ENCODE data around the gene RAD9B. TPM values are rescaled to one million over a fixed set of nuclear protein-coding genes. Genes with fewer than 3 reads are reported as not detected.
A peak's percentile ranks its signal among the peaks of the same experiment; 100 is the strongest.

The RAD9B gene
- total RNA-seq, 2 experiments from 2014 or later, result 0.31 to 0.63 TPM

- no peaks in the 10 kb centered on the region for H3K27me3 ChIP-seq (ENCODE audit: control insufficient read depth in 1 of 2, insufficient read depth in 2 of 2, low read length in 2 of 2)
- H3K27ac Mint-ChIP-seq, result no peak overlapping the region
- DNase-seq, result no peak
- H3K27me3 Mint-ChIP-seq, result no peaks in the 10 kb centered on the region
- no peaks in the 10 kb centered on the region for H3K4me1 ChIP-seq (ENCODE audit: insufficient read depth, low read length)
- no peaks in the 10 kb centered on the region for H3K9me3 Mint-ChIP-seq
- CTCF ChIA-PET, result interaction anchor here (0.9 to 1.1 kb wide), 2 partner anchors 15 to 25 kb away, joined by 3 read pairs; no protein-coding TSS in a partner anchor
- POLR2A ChIA-PET, result interaction anchor here (0.9 to 1.7 kb wide), 2 partner anchors 39 to 60 kb away, joined by 3 to 5 read pairs; partner anchors contain the start of genes FAM216A and GPN3
- H3K36me3 Mint-ChIP-seq (ENCODE audit: low read depth), result peaks cover 29% of the 10 kb centered on the region
- H3K4me3 ChIP-seq (ENCODE audit: low read length), result no peak overlapping the region
- no peaks in the 10 kb centered on the region for H3K9me3 ChIP-seq (ENCODE audit: control insufficient read depth in 1 of 2, insufficient read depth in 1 of 2, low read length in 2 of 2)
- peaks cover 5% of the 10 kb centered on the region for H3K4me1 Mint-ChIP-seq (ENCODE audit: low read depth)
- intact Hi-C loops (cut with DNase I, micrococcal nuclease), result no loop called here
- no peak overlapping the region for H3K4me3 Mint-ChIP-seq
- no peak for TF ChIP-seq CTCF (IDR thresholded peaks at IDR 0.05)
- H3K36me3 ChIP-seq (ENCODE audit: insufficient read depth, low read length), result peaks cover 22% of the 10 kb centered on the region
- ATAC-seq (ENCODE audit: poor library complexity), result no peak
- no peak overlapping the region for H3K27ac ChIP-seq (ENCODE audit: low read depth in 1 of 2, low read length in 2 of 2)
Observed at GRCh38 chr12:110528277-110528839, 26.2 kb downstream of the RAD9B start.

- Histone ChIP-seq H3K9me3 (ENCODE audit: control insufficient read depth in 1 of 2, insufficient read depth in 1 of 2, low read length in 2 of 2) (no peaks in the 10 kb centered on the region), H3K4me3 (ENCODE audit: low read length) (no peak overlapping the region), H3K36me3 (ENCODE audit: insufficient read depth, low read length) (peaks cover 37% of the 10 kb centered on the region), H3K4me1 (ENCODE audit: insufficient read depth, low read length) (no peaks in the 10 kb centered on the region), H3K27ac (ENCODE audit: low read depth in 1 of 2, low read length in 2 of 2) (no peak overlapping the region), H3K27me3 (ENCODE audit: control insufficient read depth in 1 of 2, insufficient read depth in 2 of 2, low read length in 2 of 2) (no peaks in the 10 kb centered on the region)
- intact Hi-C loops (cut with DNase I, micrococcal nuclease), result no loop called here
- DNase-seq, result no peak
- ATAC-seq (ENCODE audit: poor library complexity), result no peak
- ChIA-PET CTCF (interaction anchor here (1.3 kb wide), 1 partner anchor 70 kb away, joined by 3 read pairs; no protein-coding TSS in a partner anchor), POLR2A (no interaction called here)
- Mint-ChIP-seq H3K36me3 (ENCODE audit: low read depth) (peaks cover 49% of the 10 kb centered on the region), H3K27ac (no peak overlapping the region), H3K4me1 (ENCODE audit: low read depth) (peaks cover 5% of the 10 kb centered on the region), H3K9me3 (no peaks in the 10 kb centered on the region), H3K27me3 (no peaks in the 10 kb centered on the region), H3K4me3 (no peak overlapping the region)
- no peak for TF ChIP-seq CTCF (IDR thresholded peaks at IDR 0.05)
Observed at GRCh38 chr12:110530511-110530910, 28.4 kb downstream of the RAD9B start.

- no peaks in the 10 kb centered on the region for H3K9me3 ChIP-seq (ENCODE audit: control insufficient read depth in 1 of 2, insufficient read depth in 1 of 2, low read length in 2 of 2)
- peaks cover 49% of the 10 kb centered on the region for H3K36me3 ChIP-seq (ENCODE audit: insufficient read depth, low read length)
- Mint-ChIP-seq H3K27ac (peak overlapping the region; percentile 56), H3K4me3 (no peak overlapping the region), H3K9me3 (no peaks in the 10 kb centered on the region), H3K4me1 (ENCODE audit: low read depth) (peaks cover 5% of the 10 kb centered on the region), H3K36me3 (ENCODE audit: low read depth) (peaks cover 62% of the 10 kb centered on the region), H3K27me3 (no peaks in the 10 kb centered on the region)
- no peaks in the 10 kb centered on the region for H3K27me3 ChIP-seq (ENCODE audit: control insufficient read depth in 1 of 2, insufficient read depth in 2 of 2, low read length in 2 of 2)
- ChIA-PET CTCF (interaction anchor here (1.1 to 1.3 kb wide), 2 partner anchors 70 to 82 kb away, joined by 4 to 5 read pairs; partner anchors contain the start of gene ARPC3), POLR2A (interaction anchor here (0.6 kb wide), 1 partner anchor 1209 kb away, joined by 4 read pairs; no protein-coding TSS in a partner anchor)
- no peak for TF ChIP-seq CTCF (IDR thresholded peaks at IDR 0.05)
- H3K27ac ChIP-seq (ENCODE audit: low read depth in 1 of 2, low read length in 2 of 2), result no peak overlapping the region
- intact Hi-C loops (cut with DNase I, micrococcal nuclease), result no loop called here
- no peak overlapping the region for H3K4me3 ChIP-seq (ENCODE audit: low read length)
- H3K4me1 ChIP-seq (ENCODE audit: insufficient read depth, low read length), result no peaks in the 10 kb centered on the region
- ATAC-seq (ENCODE audit: poor library complexity) (peak; percentile 26), DNase-seq (no peak)
Observed at GRCh38 chr12:110531741-110532333, 29.7 kb downstream of the RAD9B start.

Measured in CD4-positive, alpha-beta T cell (primary cell).